Measurements from ENCODE around the gene NAP1L5.

The NAP1L5 gene

GRCh38 chr4:88645994-88646393, 51.6 kb downstream of the NAP1L5 start:
- Histone ChIP-seq H3K27ac (no peak overlapping the region), H3K9me3 (peaks cover 0 to 4% (median 3%) of the 10 kb centered on the region in 3 donors), H3K4me1 (peaks cover 0 to 25% (median 4%) of the 10 kb centered on the region in 4 donors), H3K36me3 (no peaks in the 10 kb centered on the region), H3K4me3 (no peak overlapping the region), H3K27me3 (no peaks in the 10 kb centered on the region)
- no peak for TF ChIP-seq CTCF (IDR thresholded peaks at IDR 0.05)
- intact Hi-C loops (cut with DNase I; ENCODE audit: low total_unique reads) = no loop called here
- DNase-seq = no peak
